HG03469 (cell line): ENCODE results near the gene AIMP1.

ENCODE experiments used
- ATAC-seq: cut with Tn5 transposase; IDR thresholded peaks from one replicate; pipeline ENCODE4 v1.9.1; 2021; ENCODE audit warnings: mild to moderate bottlenecking, moderate library complexity, moderate number of reproducible peaks; ENCODE audit not compliant: unreplicated experiment

Gene AIMP1

GRCh38 chr4:106315968-106316772, at the start of gene AIMP1, which contains the start of gene TBCK:
Gene AIMP1 (plus strand): TSS chr4:106316550. CDS start chr4:106325010, 8,460 bp downstream.
Gene TBCK (minus strand): TSS chr4:106316209. CDS start chr4:106308960, 7,249 bp downstream.
- peak; percentile 83 for ATAC-seq

GRCh38 chr4:106268786-106269185, 47.6 kb upstream of the AIMP1 start:
- no peak for ATAC-seq

DNA sequence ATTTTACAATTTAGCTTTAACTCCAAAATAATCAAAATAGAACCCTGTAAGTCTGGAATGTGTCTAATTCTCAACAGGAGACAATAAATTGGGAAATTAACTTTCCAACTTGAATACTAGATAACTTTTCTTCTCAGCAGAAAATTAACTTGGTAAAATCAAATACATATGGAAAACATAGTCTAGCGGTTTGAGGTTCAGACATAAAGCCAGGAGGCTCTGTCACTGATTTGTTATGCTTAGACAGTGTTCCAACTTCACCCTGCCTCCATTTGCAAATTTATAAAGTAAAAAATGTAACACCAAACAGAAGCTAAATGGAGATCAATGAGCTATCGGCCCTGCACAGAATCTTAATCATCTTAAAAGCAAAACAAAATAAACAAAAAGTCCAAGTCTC, 46.6 kb upstream of the AIMP1 start:
- ATAC-seq, result no peak

GRCh38 chr4:106270736-106271135, 45.6 kb upstream of the AIMP1 start:
- ATAC-seq, result no peak

- ATAC-seq, result no peak
Observed at GRCh38 chr4:106273831-106274230, 42.5 kb upstream of the AIMP1 start.

- no peak for ATAC-seq
Observed at GRCh38 chr4:106277140-106277675, 39.1 kb upstream of the AIMP1 start.

- ATAC-seq, result no peak
Observed at GRCh38 chr4:106284227-106284626, 32.1 kb upstream of the AIMP1 start.

- no peak for ATAC-seq
Observed at GRCh38 chr4:106286611-106287010, 29.7 kb upstream of the AIMP1 start.

DNA sequence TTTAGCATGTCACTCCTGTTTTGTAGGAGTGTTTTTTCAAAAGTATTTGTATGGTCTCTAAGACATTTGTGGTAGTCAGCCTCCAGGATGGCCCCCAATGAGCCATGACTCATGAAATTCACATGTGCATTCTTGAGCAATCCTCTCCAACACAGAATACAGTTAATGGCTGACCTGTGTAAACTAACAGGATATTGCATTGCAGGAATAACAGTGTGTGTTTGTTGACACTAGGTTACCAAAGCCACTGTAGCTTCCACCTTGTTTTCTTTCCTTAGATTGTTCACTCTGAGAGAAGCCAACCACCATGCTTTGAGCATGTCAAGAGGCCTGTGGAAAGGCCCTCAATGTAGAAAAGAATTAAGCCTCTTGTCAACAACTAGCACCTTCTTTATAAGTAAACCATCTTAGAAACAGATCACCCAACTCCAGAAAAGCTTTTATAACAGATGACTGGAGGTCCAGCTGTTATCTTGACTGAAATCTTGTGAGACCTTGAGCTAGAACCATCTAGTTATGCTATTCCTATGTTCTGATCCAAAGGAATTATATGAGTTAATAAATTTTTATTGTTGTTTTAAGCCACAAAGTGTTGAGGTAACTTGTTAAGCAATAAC, 28.9 kb upstream of the AIMP1 start:
- ATAC-seq, result no peak

- ATAC-seq, result no peak
Observed at GRCh38 chr4:106289737-106290136, 26.6 kb upstream of the AIMP1 start.

DNA sequence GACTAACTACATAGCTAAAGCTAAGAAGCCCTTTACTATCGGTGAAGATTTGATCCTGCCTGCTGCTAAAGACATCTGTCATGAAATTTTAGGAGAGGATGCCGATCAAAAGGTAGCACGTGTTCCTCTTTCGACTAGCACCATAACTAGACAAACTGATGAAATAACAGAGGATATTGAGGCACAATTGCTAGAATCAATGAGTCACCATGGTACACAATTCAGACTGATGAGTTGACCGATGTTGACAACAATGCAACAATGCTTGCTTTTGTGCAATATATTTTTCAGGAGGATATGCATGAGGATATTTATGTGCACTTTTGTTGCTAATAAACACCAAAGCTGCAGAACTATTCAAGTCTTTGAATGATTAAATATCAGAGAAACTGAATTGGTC, 24.7 kb upstream of the AIMP1 start:
- ATAC-seq, result no peak

- no peak for ATAC-seq
Observed at GRCh38 chr4:106294062-106294461, 22.3 kb upstream of the AIMP1 start.

DNA sequence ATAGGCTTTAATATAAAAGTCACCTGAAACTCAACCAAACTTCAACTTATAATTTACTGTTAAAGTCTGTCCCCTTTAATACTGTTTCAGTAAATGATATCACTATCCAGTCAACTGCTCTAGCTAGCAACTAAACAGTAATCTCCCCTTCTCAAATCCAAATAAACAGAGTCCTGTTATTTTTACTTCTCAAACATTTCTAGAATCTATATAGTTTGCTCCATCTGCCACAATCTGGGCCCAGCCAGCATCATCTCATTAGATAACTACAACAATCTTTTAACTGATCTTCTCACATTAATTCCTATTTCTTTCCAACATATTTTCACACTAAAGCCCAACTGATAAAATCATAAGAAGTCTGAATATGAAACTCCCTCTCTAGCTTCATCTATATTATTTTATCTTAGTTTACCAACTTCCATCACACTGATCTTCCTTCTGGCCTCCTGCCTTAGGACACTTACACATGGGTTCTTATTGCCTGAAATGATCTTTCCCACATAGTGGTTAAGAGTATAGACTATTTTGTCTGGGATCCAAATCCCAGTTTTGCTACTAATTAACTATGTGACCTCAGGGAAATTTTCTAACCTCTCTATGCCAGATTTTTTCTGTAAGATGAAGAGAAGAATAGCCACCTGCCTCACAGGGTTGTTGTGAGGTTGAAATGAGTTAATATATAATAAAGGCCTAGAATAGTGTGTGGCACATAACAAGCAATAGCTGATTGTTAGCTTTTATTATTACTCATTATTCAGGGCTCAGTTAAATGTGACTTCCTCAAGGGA, 18.9 kb upstream of the AIMP1 start:
- no peak for ATAC-seq

- ATAC-seq, result no peak
Observed at GRCh38 chr4:106299977-106300376, 16.4 kb upstream of the AIMP1 start.

GRCh38 chr4:106301393-106302061, 14.8 kb upstream of the AIMP1 start:
- no peak for ATAC-seq

GRCh38 chr4:106302062-106302438, 14.3 kb upstream of the AIMP1 start:
- ATAC-seq, result no peak

GRCh38 chr4:106303548-106304281, 12.6 kb upstream of the AIMP1 start:
- no peak for ATAC-seq

DNA sequence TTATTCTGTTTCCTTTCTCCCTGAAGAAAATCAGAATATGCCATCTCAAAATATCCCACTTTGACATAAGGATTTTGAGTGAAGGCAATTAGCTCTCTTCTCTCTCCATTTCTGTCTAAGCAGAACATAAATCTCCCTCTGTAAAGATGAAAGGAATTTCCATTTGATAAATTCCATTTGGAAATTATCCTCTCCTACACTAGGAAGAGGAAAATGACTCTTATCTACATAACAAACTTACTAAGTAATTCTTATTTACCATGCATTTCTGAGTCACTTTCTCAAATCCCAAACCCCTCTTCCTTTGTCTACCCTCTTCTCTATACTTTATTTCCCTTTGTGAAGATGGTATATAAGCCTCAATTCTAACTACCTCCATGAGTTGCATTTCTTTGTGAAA, 11.7 kb upstream of the AIMP1 start:
- no peak for ATAC-seq

- no peak for ATAC-seq
Observed at GRCh38 chr4:106305435-106306055, 10.8 kb upstream of the AIMP1 start.

DNA sequence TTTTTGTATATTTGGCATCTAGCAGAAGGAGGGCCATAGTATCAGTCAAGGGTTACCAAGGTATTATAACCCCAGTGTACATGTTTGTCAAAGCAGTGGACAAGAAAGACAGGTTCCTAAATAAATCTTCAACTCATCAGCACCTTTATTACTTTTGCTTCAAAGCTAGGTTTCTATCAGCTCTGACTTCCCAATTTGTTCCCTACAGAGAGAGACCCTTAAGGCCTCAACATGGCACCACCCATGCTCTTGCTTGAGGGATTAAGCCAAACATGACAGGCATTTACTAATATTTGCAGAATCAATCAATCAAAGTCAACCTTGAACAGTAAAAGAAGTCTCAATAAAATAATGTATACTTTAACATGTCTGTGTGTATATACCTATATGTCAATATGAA, 9.8 kb upstream of the AIMP1 start:
- ATAC-seq, result no peak
